Measurements from ENCODE around the gene PLA2G15. TPM values are rescaled to one million over a fixed set of nuclear protein-coding genes. Genes with fewer than 3 reads are reported as not detected.
A peak's percentile ranks its signal among the peaks of the same experiment; 100 is the strongest.

The PLA2G15 gene
- total and polyA plus RNA-seq, 2 of the 13 experiments (the other 11 are each of a cell fraction or from before 2014, with no cell fraction given): 14.4 to 23.7 TPM

- TF ChIP-seq FOSL1 (CRISPR knock-in tag; IDR thresholded peaks at IDR 0.05; ENCODE audit: borderline replicate concordance) (no peak), AGO2 (optimal IDR thresholded peaks at IDR 0.05; ENCODE audit: low read depth, low read length) (peak; percentile 29)
- TF ChIP-seq, protein P1, sequence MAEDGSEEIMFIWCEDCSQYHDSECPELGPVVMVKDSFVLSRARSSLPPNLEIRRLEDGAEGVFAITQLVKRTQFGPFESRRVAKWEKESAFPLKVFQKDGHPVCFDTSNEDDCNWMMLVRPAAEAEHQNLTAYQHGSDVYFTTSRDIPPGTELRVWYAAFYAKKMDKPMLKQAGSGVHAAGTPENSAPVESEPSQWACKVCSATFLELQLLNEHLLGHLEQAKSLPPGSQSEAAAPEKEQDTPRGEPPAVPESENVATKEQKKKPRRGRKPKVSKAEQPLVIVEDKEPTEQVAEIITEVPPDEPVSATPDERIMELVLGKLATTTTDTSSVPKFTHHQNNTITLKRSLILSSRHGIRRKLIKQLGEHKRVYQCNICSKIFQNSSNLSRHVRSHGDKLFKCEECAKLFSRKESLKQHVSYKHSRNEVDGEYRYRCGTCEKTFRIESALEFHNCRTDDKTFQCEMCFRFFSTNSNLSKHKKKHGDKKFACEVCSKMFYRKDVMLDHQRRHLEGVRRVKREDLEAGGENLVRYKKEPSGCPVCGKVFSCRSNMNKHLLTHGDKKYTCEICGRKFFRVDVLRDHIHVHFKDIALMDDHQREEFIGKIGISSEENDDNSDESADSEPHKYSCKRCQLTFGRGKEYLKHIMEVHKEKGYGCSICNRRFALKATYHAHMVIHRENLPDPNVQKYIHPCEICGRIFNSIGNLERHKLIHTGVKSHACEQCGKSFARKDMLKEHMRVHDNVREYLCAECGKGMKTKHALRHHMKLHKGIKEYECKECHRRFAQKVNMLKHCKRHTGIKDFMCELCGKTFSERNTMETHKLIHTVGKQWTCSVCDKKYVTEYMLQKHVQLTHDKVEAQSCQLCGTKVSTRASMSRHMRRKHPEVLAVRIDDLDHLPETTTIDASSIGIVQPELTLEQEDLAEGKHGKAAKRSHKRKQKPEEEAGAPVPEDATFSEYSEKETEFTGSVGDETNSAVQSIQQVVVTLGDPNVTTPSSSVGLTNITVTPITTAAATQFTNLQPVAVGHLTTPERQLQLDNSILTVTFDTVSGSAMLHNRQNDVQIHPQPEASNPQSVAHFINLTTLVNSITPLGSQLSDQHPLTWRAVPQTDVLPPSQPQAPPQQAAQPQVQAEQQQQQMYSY (CRISPR knock-in tag; IDR thresholded peaks at IDR 0.05): no peak
- TF ChIP-seq, protein P2, sequence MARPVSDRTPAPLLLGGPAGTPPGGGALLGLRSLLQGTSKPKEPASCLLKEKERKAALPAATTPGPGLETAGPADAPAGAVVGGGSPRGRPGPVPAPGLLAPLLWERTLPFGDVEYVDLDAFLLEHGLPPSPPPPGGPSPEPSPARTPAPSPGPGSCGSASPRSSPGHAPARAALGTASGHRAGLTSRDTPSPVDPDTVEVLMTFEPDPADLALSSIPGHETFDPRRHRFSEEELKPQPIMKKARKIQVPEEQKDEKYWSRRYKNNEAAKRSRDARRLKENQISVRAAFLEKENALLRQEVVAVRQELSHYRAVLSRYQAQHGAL (CRISPR knock-in tag; IDR thresholded peaks at IDR 0.05; ENCODE audit: not compliant biosample characterization): no peak
- TF ChIP-seq, protein P3, sequence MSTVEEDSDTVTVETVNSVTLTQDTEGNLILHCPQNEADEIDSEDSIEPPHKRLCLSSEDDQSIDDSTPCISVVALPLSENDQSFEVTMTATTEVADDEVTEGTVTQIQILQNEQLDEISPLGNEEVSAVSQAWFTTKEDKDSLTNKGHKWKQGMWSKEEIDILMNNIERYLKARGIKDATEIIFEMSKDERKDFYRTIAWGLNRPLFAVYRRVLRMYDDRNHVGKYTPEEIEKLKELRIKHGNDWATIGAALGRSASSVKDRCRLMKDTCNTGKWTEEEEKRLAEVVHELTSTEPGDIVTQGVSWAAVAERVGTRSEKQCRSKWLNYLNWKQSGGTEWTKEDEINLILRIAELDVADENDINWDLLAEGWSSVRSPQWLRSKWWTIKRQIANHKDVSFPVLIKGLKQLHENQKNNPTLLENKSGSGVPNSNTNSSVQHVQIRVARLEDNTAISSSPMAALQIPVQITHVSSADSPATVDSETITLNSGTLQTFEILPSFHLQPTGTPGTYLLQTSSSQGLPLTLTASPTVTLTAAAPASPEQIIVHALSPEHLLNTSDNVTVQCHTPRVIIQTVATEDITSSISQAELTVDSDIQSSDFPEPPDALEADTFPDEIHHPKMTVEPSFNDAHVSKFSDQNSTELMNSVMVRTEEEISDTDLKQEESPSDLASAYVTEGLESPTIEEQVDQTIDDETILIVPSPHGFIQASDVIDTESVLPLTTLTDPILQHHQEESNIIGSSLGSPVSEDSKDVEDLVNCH (CRISPR knock-in tag; IDR thresholded peaks at IDR 0.05): no peak
These were observed 14.2 kb upstream of the PLA2G15 start (continued) for GRCh38 chr16:68230956-68231355.

All from HepG2 (cell line).